Muscle of arm (tissue), 12 donors: ENCODE results near the gene SSRP1. TPM values are rescaled to one million over a fixed set of nuclear protein-coding genes. Genes with fewer than 3 reads are reported as not detected.
A peak's percentile ranks its signal among the peaks of the same experiment; 100 is the strongest.

Experiments
- DNase-seq: peaks from one replicate; pipeline ENCODE4 v3.0.0-alpha.2; 2013
- polyA plus RNA-seq, 12 donors: library from polyadenylated mRNA; unstranded; fragments of 120-200 nt; gene quantifications; one replicate each; pipeline ENCODE4 v1.2.1, GENCODE V29; 2013; ENCODE audit not compliant: insufficient read length in 12 of 12

The SSRP1 gene
- polyA plus RNA-seq, 12 donors, result 75.2 to 157 (median 94.7) TPM; not detected in 1

- DNase-seq, result no peak
Measured at GRCh38 chr11:57320067-57320718, 15.5 kb downstream of the SSRP1 start.

DNA sequence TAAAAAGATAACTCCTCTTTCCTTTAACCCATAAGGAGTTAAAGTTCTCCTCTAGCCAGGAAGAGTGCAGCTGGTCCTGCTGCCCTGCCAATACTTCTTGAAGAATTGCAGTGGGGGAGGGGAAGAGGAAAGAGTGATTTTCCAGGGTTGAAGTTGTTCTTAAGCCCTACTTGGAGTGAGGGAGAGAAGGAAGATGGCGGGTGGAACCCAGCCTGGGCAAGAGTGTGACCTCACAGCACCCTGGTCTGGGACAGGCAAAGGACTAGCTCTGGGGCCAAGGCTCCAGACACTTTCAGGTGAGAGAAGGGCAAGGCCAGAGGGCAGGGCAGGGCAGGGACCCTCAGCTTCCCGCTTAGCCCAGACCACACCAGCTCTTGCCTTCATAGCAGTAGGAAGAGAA is 17.5 kb downstream of the SSRP1 start:
- DNase-seq, result peak; percentile 88

DNA sequence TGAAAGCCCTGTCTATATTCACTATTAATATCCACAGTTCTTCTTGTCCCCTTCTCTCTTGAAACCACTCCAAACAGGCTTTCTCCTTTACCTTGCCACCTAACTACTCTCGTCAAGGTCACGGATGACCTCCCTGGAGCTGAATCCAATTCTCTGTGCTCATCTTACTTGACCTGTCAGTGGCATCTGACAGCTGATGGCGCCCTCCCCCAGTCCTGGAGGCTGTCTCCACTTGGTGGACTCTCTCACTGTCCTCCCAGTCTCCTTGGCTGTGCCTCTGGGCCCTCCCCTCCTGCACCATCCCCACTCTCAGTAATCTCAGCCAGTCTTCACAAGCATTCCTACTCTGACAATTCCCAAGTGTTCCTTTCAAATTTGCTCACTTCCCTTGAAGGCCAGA is 19.7 kb downstream of the SSRP1 start:
- no peak for DNase-seq

DNA sequence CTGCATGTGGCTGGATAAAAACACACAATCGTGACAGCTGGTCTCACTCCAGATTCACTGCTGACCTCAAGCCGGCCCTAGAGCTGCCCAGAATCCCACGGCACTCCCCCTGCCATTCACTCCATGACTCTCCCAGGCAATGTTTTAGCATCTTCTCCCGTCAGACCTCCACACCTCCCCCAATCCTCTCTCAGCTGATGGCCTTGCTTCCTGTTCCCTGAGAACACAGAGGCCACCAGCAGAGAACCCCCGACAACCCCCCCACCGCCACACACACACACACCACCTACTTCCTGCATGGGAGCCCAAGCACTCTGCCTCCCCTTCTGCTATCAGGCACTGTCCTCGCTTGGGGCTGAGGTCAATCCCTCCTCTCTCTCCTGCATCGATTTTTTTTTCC is 20.2 kb downstream of the SSRP1 start:
- no peak for DNase-seq

GRCh38 chr11:57314221-57314973 is 21.3 kb downstream of the SSRP1 start:
- DNase-seq, result no peak

GRCh38 chr11:57313788-57314135 is 21.9 kb downstream of the SSRP1 start:
- no peak for DNase-seq

DNA sequence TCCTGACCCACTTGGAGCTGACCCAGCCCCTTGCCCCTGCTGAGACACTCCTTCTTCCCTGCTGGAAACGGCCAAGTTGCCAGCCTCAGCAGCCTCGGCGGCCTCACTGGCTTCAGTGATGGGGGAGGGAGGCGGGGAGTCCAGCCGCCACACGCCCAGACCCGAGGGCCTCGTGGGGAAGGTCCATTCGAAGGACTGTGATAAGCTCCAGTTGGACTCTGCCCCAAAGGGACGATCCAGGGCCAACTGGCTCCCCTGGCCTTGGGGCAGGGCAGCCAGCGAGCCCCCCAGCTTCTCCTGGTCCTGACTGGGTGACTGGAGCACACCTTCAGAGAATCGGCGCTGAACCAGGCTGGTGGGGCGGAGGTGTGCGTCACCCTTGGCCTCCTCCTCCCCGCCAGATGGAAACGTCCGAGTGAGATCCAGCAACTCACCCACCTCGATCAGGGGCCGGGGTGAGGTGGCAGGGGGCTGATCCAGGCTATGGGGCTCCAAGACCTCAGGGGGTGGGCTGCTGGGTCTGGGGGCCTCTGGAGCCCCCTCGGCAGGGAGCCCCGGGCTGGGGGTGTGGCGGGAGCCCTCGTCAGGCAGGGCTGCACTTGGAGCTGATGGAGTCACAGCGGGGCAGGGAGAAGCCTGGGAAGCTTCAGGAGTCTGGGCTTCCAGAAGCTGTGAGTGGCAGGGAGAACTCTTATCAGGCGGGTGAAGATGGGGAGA is 22.5 kb downstream of the SSRP1 start:
- no peak for DNase-seq

- DNase-seq, result no peak
Measured at GRCh38 chr11:57312511-57313021, 23.1 kb downstream of the SSRP1 start.

GRCh38 chr11:57311109-57311936 is 24.4 kb downstream of the SSRP1 start:
- peak; percentile 84 for DNase-seq

- DNase-seq, result peak; percentile 48
Measured at GRCh38 chr11:57310630-57311086, 25.0 kb downstream of the SSRP1 start.

GRCh38 chr11:57310091-57310490 is 25.6 kb downstream of the SSRP1 start:
- DNase-seq, result no peak

- DNase-seq, result no peak
Measured at GRCh38 chr11:57309106-57310059, 26.3 kb downstream of the SSRP1 start.

- DNase-seq, result no peak
Measured at GRCh38 chr11:57308426-57309060, 27.1 kb downstream of the SSRP1 start.

DNA sequence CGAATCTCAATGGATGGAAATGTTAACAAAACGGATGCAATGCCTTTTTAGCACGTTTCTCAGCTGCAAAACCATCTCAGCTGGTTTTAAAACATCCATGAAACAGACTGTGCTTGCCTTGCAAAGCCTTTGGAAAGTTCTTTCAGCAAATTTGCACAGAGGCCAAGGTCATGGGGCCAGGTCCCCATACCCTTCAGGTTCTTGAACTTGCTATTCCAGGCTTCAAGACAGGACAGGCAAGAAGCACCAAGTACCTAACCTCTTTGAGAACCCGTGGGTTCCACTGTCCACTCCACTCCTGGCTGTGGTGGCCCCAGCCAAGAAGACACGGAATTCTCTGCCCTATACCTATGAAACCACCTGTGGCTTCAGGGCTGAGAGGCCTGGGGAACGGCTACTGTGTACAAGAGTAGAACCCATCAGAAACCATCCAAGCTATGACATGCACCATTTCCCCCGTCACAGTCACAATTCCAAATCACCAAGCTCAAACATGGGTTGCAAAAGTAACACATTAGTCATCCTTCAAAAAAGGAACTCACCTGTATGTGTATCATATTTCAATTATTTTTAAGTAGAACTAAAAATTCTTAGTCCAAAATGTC is 27.9 kb downstream of the SSRP1 start:
- DNase-seq, result no peak

DNA sequence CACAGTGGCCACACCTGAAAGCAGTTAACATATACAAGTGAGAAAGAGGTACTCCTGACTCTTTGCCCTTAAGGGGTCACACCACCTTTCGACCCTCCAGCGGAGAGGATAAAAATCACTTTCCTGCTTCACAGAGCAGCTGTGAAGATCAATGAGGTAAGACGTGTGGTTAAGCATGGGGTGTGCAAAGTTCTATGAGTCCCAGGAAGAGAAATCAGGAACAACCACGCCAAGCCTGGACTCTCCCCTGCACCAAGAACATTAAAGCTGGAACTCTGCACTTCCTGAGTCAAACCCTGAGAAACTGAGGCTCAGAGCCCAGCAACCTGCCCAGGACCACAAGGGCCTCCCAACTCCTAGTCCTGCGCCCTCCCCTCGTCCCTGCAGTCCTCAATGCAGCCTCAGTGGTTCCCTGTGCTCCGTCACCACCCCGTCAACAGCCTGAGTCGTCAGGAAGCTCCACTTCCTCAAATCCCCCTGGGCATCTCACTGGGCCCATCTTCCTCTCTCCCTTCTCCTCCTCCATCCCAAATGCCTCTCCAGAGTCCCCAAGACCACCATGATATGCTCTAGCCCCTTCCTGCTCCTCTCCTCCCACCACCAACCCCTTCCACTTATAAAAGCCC is 28.6 kb downstream of the SSRP1 start:
- no peak for DNase-seq

GRCh38 chr11:57306161-57306876 is 29.4 kb downstream of the SSRP1 start:
- DNase-seq, result no peak

DNA sequence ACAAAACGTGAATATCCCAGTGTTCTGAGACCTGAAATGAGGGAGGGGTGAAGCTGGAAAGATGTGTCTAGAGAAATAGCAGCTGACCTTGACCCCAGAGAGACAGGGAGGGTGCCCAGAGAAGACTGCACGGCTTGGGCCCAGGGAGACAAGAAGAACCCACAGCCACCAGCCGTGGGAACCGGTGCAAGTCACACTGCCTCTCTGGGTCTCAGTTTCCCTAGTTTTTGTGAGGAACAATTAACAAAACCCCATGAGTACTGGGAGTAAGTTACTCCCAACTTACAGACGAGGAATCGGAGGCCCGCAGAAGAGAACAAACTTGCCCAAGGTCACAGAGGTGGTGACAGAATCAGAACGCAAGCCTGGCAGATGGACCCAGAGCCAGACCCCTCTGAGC is 30.2 kb downstream of the SSRP1 start:
- DNase-seq, result no peak

DNA sequence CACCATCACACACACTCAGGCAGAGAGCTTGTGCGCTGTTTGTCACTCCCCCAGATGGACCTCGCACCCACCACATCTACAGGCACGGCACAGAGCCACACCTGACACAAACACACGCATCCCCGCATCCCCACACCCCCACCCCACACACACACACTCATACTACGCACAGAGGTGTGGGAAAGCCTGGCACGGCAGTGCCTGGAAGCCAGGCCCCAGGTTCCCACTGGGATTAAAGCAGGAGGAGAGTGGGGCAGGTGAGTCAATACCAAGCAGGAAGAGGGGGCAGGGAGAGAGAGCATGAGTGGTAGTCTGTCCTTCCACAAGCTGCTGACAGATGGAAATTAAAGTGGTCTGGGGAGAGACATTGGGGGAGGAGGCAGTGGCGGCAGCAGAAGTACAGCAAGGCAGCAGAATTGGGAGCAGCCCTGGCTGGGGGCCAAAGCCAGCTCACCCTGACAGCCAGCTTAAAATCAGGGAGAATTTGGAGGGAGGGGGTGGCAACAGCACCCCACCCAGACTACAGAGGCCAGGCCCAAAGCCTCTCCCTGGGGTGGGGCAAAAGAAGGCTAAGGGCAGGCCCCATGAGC is 31.6 kb downstream of the SSRP1 start:
- DNase-seq, result no peak
